Natural killer cell (primary cell): ENCODE data around the gene PTGER3. TPM values are rescaled to one million over a fixed set of nuclear protein-coding genes. Genes with fewer than 3 reads are reported as not detected.

Experiments used
- ATAC-seq, 3 donors: fragments of 150-1000 bp in 2 of 3; fragments of 200-7000 bp in 1 of 3; cut with Tn5 transposase; 1 replicate in 1 of 3; 2 replicates in 2 of 3; pipeline ENCODE4 v1.10.0; 2021; ENCODE audit warnings: mild to moderate bottlenecking in 2 of 3, moderate library complexity in 2 of 3
- DNase-seq, 2 donors: peaks; one replicate each; pipeline versions ENCODE4 v3.0.0 to v3.0.0-alpha.2; 2013 to 2021; ENCODE audit warnings: mixed read lengths in 1 of 2
- H3K27ac ChIP-seq: one replicate; pipeline ENCODE4 v1.5.1; 2013; ENCODE audit warnings: mild to moderate bottlenecking, low read length
- H3K27me3 ChIP-seq: one replicate; pipeline ENCODE4 v1.6.1; 2013; ENCODE audit warnings: low read length; ENCODE audit not compliant: control insufficient read depth, insufficient read depth
- H3K36me3 ChIP-seq: one replicate; pipeline ENCODE4 v1.6.1; 2013; ENCODE audit warnings: low read length; ENCODE audit not compliant: control insufficient read depth, insufficient read depth
- H3K4me1 ChIP-seq: one replicate; pipeline ENCODE4 v1.6.1; 2013; ENCODE audit warnings: low read length; ENCODE audit not compliant: control insufficient read depth, insufficient read depth
- H3K4me3 ChIP-seq: one replicate; pipeline ENCODE4 v1.5.1; 2013; ENCODE audit warnings: low read length
- H3K9me3 ChIP-seq: one replicate; pipeline ENCODE4 v1.6.1; 2013; ENCODE audit warnings: low read length; ENCODE audit not compliant: control insufficient read depth, insufficient read depth
- H3K27ac Mint-ChIP-seq, 2 donors: one replicate each; pipeline ENCODE4 v1.8.0; 2022; ENCODE audit warnings: mild to moderate bottlenecking in 2 of 2, mixed read lengths in 2 of 2, moderate library complexity in 1 of 2
- H3K27me3 Mint-ChIP-seq, 2 donors: one replicate each; pipeline ENCODE4 v1.8.0; 2022; ENCODE audit warnings: low read depth in 2 of 2, mixed read lengths in 2 of 2
- H3K36me3 Mint-ChIP-seq: one replicate; pipeline ENCODE4 v1.8.0; 2022; ENCODE audit warnings: mixed read lengths
- H3K4me1 Mint-ChIP-seq, 2 donors: one replicate each; pipeline ENCODE4 v1.8.0; 2022; ENCODE audit warnings: mixed read lengths in 2 of 2
- H3K4me3 Mint-ChIP-seq: one replicate; pipeline ENCODE4 v1.8.0; 2022; ENCODE audit warnings: mild to moderate bottlenecking, moderate library complexity, mixed read lengths
- H3K9me3 Mint-ChIP-seq, 2 donors: one replicate each; pipeline ENCODE4 v1.8.0; 2022; ENCODE audit warnings: mixed read lengths in 2 of 2
- CTCF ChIP-seq: fragments of 200-600 bp; IDR thresholded peaks from one replicate; pipeline ENCODE4 v1.8.0; 2022; ENCODE audit warnings: antibody characterized with exemption
- WGBS: methylation state at CpG from one replicate; pipeline ENCODE4 v1.1.7; 2013; ENCODE audit warnings: missing lambda C conversion rate; ENCODE audit not compliant: insufficient coverage; 5-methylcytosine and 5-hydroxymethylcytosine counted together
- intact Hi-C: fragments of 100-400 bp; cut with micrococcal nuclease; formaldehyde crosslinking; loops from one replicate; pipeline ENCODE4 v1.14.2; 2022
- total RNA-seq, 4 donors: library from RNA; stranded (reverse); fragments of 120-200 nt in 1 of 4; gene quantifications; one replicate each; pipeline versions ENCODE4 v1.2.3 to v1.2.4, GENCODE V29; 2013 to 2022

PTGER3 gene
- total RNA-seq, 3 donors from 2014 or later (not counting 1 experiment from before 2014, with no cell fraction given): 0.72 to 21.9 TPM; not detected in 1

DNA sequence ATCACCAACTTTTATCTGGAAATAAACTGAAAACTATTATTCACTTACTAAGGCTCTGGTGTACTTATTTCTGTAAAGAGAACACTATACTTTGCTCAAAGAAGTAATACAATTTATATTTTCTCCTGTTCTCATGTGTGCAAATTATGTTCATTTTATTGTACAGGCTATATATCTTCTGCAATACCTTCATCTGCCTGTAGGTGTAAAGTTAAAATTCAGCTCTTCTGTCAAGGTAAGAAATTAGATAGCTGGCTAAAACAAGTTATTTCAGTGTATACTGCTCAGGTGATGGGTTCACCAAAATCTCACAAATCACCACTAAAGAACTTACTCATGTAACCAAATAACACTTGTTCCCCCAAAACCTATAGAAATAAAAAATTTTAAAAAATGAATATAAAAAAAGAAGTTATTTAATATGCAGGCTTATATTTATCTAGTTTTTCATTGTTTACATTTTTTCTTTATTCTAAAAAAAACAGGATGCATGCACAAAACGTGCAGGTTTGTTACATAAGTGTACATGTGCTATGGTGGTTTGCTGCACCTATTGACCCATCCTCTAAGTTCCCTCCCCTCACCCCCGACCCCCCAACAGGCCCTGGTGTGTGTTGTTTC is 81.5 kb downstream of the PTGER3 start:
- DNase-seq (peak in 1 of 2 donors; percentile 5), ATAC-seq (peak in 1 of 3 donors; percentile 39)
- H3K27me3 ChIP-seq: no peaks in the 10 kb centered on the region
- H3K36me3 Mint-ChIP-seq: no peaks in the 10 kb centered on the region
- H3K27ac Mint-ChIP-seq: no peak overlapping the region
- no CpG with 5 or more reads among the region's 2 CpGs for WGBS
- no peaks in the 10 kb centered on the region for H3K9me3 Mint-ChIP-seq
- peak; percentile 35 for TF ChIP-seq CTCF
- no peaks in the 10 kb centered on the region for H3K4me1 ChIP-seq
- intact Hi-C loops: no loop called here
- H3K4me1 Mint-ChIP-seq: no peaks in the 10 kb centered on the region
- no peak overlapping the region for H3K4me3 ChIP-seq
- H3K36me3 ChIP-seq: no peaks in the 10 kb centered on the region
- H3K9me3 ChIP-seq: no peaks in the 10 kb centered on the region
- H3K27me3 Mint-ChIP-seq: peaks cover 7 to 11% of the 10 kb centered on the region in 2 donors
- no peak overlapping the region for H3K27ac ChIP-seq
- H3K4me3 Mint-ChIP-seq: no peak overlapping the region

- H3K9me3 Mint-ChIP-seq: no peaks in the 10 kb centered on the region
- no peaks in the 10 kb centered on the region for H3K27me3 ChIP-seq
- WGBS: 88% methylated on average over 6 of the region's 6 CpGs
- no peak overlapping the region for H3K4me3 Mint-ChIP-seq
- H3K27ac Mint-ChIP-seq: no peak overlapping the region
- H3K4me3 ChIP-seq: no peak overlapping the region
- H3K27me3 Mint-ChIP-seq: peaks cover 9% of the 10 kb centered on the region in 2 donors
- no peak overlapping the region for H3K27ac ChIP-seq
- no peaks in the 10 kb centered on the region for H3K4me1 Mint-ChIP-seq
- H3K36me3 ChIP-seq: no peaks in the 10 kb centered on the region
- no peak for TF ChIP-seq CTCF
- no peaks in the 10 kb centered on the region for H3K9me3 ChIP-seq
- H3K36me3 Mint-ChIP-seq: no peaks in the 10 kb centered on the region
- DNase-seq (no peak), ATAC-seq (no peak)
- intact Hi-C loops: no loop called here
- no peaks in the 10 kb centered on the region for H3K4me1 ChIP-seq
Observed at GRCh38 chr1:70963374-70963773, 84.2 kb downstream of the PTGER3 start.

GRCh38 chr1:70961374-70961975 is 86.1 kb downstream of the PTGER3 start:
- no peak overlapping the region for H3K27ac Mint-ChIP-seq
- TF ChIP-seq CTCF: no peak

More at GRCh38 chr1:70961374-70961975, 86.1 kb downstream of the PTGER3 start:
- H3K4me1 Mint-ChIP-seq: no peaks in the 10 kb centered on the region
- no peak for DNase-seq
- H3K27me3 ChIP-seq: no peaks in the 10 kb centered on the region
- H3K36me3 ChIP-seq: no peaks in the 10 kb centered on the region
- no peaks in the 10 kb centered on the region for H3K4me1 ChIP-seq
- H3K27ac ChIP-seq: no peak overlapping the region
- no CpG with 5 or more reads among the region's 1 CpG for WGBS
- peaks cover 6 to 11% of the 10 kb centered on the region in 2 donors for H3K27me3 Mint-ChIP-seq
- H3K4me3 ChIP-seq: no peak overlapping the region
- no peaks in the 10 kb centered on the region for H3K9me3 Mint-ChIP-seq
- no peak overlapping the region for H3K4me3 Mint-ChIP-seq
- no peak for ATAC-seq
- no peaks in the 10 kb centered on the region for H3K36me3 Mint-ChIP-seq
- intact Hi-C loops: no loop called here
- H3K9me3 ChIP-seq: no peaks in the 10 kb centered on the region
